Measurements from ENCODE around the gene HDAC11. TPM values are rescaled to one million over a fixed set of nuclear protein-coding genes. Genes with fewer than 3 reads are reported as not detected.

HDAC11 gene
- polyA plus RNA-seq, 1 experiment: 7.1 TPM

GRCh38 chr3:13552857-13553652, 72.9 kb downstream of the HDAC11 start:
- CTCF ChIA-PET: no interaction called here
- no peaks in the 10 kb centered on the region; the same call in 1 of the 2 replicates for H3K9me3 ChIP-seq (ENCODE audit: control insufficient read depth, insufficient read depth, low read length)
- no peak overlapping the region for H3K4me3 ChIP-seq (ENCODE audit: low read depth, low read length)
- no peak overlapping the region for H3K27ac ChIP-seq (ENCODE audit: low read depth, low read length)
- POLR2A ChIA-PET: no interaction called here
- H3K27me3 ChIP-seq (ENCODE audit: control insufficient read depth, insufficient read depth, low read length): peaks cover 3% of the 10 kb centered on the region
- TF ChIP-seq CTCF (IDR thresholded peaks at IDR 0.05; ENCODE audit: low read depth, low read length): no peak
- no peak for DNase-seq (ENCODE audit: low read depth, low spot score)

DNA sequence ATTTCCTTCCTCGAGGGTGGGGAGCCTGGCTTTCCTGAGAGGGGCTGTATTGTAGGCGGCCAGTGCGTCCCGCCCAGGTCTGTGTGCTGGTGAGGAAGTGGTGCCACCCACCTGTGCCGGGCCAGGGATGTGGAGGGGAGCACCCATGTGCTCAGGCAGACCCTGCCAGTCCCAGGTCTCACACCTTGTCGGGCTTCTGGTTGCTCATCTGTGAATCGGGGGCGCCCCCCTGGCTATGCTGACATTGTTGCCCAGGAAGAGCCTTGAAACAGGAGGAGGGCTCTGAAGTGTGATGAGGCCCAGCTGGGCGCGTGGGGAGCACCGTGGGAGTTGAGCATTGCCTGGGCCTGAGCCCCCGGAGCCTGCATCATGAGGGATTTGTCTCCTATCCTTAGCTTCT, 73.6 kb downstream of the HDAC11 start:
- no peak for DNase-seq (ENCODE audit: low read depth, low spot score)
- POLR2A ChIA-PET: no interaction called here
- CTCF ChIA-PET: no interaction called here

GRCh38 chr3:13555753-13556152, 75.6 kb downstream of the HDAC11 start:
- no peak overlapping the region for H3K27ac ChIP-seq (ENCODE audit: low read depth, low read length)
- H3K27me3 ChIP-seq (ENCODE audit: control insufficient read depth, insufficient read depth, low read length): peaks cover 5% of the 10 kb centered on the region
- DNase-seq (ENCODE audit: low read depth, low spot score): no peak
- CTCF ChIA-PET: no interaction called here
- H3K4me3 ChIP-seq (ENCODE audit: low read depth, low read length): no peak overlapping the region
- no peaks in the 10 kb centered on the region for H3K9me3 ChIP-seq (ENCODE audit: control insufficient read depth, insufficient read depth, low read length)
- TF ChIP-seq CTCF (IDR thresholded peaks at IDR 0.05; ENCODE audit: low read depth, low read length): no peak
- POLR2A ChIA-PET: no interaction called here

More for the DNA sequence above, 73.6 kb downstream of the HDAC11 start:
- H3K4me3 ChIP-seq (ENCODE audit: low read depth, low read length): no peak overlapping the region
- no peak for TF ChIP-seq CTCF (IDR thresholded peaks at IDR 0.05; ENCODE audit: low read depth, low read length)
- peaks cover 3% of the 10 kb centered on the region for H3K27me3 ChIP-seq (ENCODE audit: control insufficient read depth, insufficient read depth, low read length)
- no peak overlapping the region for H3K27ac ChIP-seq (ENCODE audit: low read depth, low read length)
- H3K9me3 ChIP-seq (ENCODE audit: control insufficient read depth, insufficient read depth, low read length): no peaks in the 10 kb centered on the region

Small RNAs within 50 kb of the gene (small RNA-seq; reads per million reads assigned to genes)
- not detected for gene AC027124.2 (ENCODE audit: insufficient read length, low read depth)

Other genes with a start within 250 kb of the HDAC11 start
- 0.04 and 0.05 TPM in 2 replicates for gene NUP210, start 60.0 kb upstream of the HDAC11 start, polyA plus RNA-seq (2011; rRNA removed)
- 15.5 and 23.9 TPM in 2 replicates for gene FBLN2, start 68.8 kb downstream of the HDAC11 start, polyA plus RNA-seq (2011; rRNA removed)